Small intestine (tissue), 16 donors: ENCODE results near the gene MSH4. TPM values are rescaled to one million over a fixed set of nuclear protein-coding genes. Genes with fewer than 3 reads are reported as not detected.
"Not testable (repeated sequence)": the region's sequence is repeated elsewhere in the genome, so short reads cannot be mapped to it uniquely, and the experiment has no call there.

Experiments
- DNase-seq, 2 donors: peaks; one replicate each; pipeline versions ENCODE4 v3.0.0 to v3.0.0-alpha.2; 2013
- FAIRE-seq: peaks from 2 replicates; lab custom pipeline; 2012; peaks lifted over from hg19 to GRCh38; lab: Jason Lieb, UNC
- H3K27ac ChIP-seq, 3 donors: one replicate each; pipeline ENCODE4 v1.5.1; 2013; ENCODE audit warnings: low read length in 2 of 3, mild to moderate bottlenecking in 2 of 3, control low read depth in 1 of 3, inconsistent platforms in 1 of 3, low read depth in 1 of 3, moderate library complexity in 1 of 3
- H3K27me3 ChIP-seq, 3 donors: one replicate each; pipeline ENCODE4 v1.6.1; 2013; ENCODE audit warnings: low read length in 3 of 3, inconsistent platforms in 1 of 3; ENCODE audit not compliant: control insufficient read depth in 3 of 3, insufficient read depth in 3 of 3
- H3K36me3 ChIP-seq, 3 donors: one replicate each; pipeline ENCODE4 v1.6.1; 2013; ENCODE audit warnings: low read length in 3 of 3, inconsistent platforms in 1 of 3, low read depth in 1 of 3, mild to moderate bottlenecking in 1 of 3, moderate library complexity in 1 of 3; ENCODE audit not compliant: control insufficient read depth in 3 of 3, insufficient read depth in 2 of 3
- H3K4me1 ChIP-seq, 3 donors: one replicate each; pipeline ENCODE4 v1.6.1; 2013; ENCODE audit warnings: low read length in 2 of 3, inconsistent platforms in 1 of 3, low read depth in 1 of 3, mild to moderate bottlenecking in 1 of 3, moderate library complexity in 1 of 3; ENCODE audit not compliant: control insufficient read depth in 3 of 3, insufficient read depth in 2 of 3
- H3K4me3 ChIP-seq, 3 donors: one replicate each; pipeline ENCODE4 v1.5.1; 2013; ENCODE audit warnings: low read length in 3 of 3, control low read depth in 1 of 3, inconsistent platforms in 1 of 3, low read depth in 1 of 3, mild to moderate bottlenecking in 1 of 3, moderate library complexity in 1 of 3
- H3K9me3 ChIP-seq, 2 donors: one replicate each; pipeline ENCODE4 v1.6.1; 2013; ENCODE audit warnings: low read depth in 1 of 2, low read length in 1 of 2; ENCODE audit not compliant: control insufficient read depth in 2 of 2, insufficient read depth in 1 of 2
- WGBS, 3 donors: extraction: QIAGEN DNeasy Blood & Tissue Kit; methylation state at CpG; one replicate each; pipeline ENCODE4 v1.1.7; 2013; 5-methylcytosine and 5-hydroxymethylcytosine counted together
- long read RNA-seq, 10 donors: transcript quantifications; one replicate each; lab custom pipeline, GENCODE V29; 2026
- polyA plus RNA-seq, 4 donors: library from polyadenylated mRNA; stranded (reverse) in 3 of 4; unstranded in 1 of 4; fragments of 200-250 nt in 3 of 4; fragments of 120-200 nt in 1 of 4; gene quantifications; one replicate each; pipeline versions ENCODE4 v1.2.1 to v1.2.3, GENCODE V29; 2013
- donor health status: healthy with polysubstance abuse.
- donor health status: control.
- donor health status: control.
- donor health status: Bipolar disorder and iron deficiency.
- donor health status: healthy.

Gene MSH4
- under 1 TPM in 2 of 4 donors, not detected in 2; 0.04 to 0.21 TPM for polyA plus RNA-seq
- long read RNA-seq, donor 1: 0 reads
- long read RNA-seq, donor 2: 0 reads
- long read RNA-seq, donor 3: 0 reads
- long read RNA-seq, donor 4: 0 reads
- long read RNA-seq, donor 5: 0 reads
- long read RNA-seq, donor 6: 0 reads
- long read RNA-seq, donor 7: 0 reads
- long read RNA-seq, donor 8: 0 reads
- long read RNA-seq, donor 9: 0 reads
- long read RNA-seq, donor 10: 0 reads

GRCh38 chr1:75796376-75797272 is at the start of gene MSH4:
TSS of gene MSH4 (plus strand) at chr1:75796882. CDS start at chr1:75796986, 104 bp downstream.
- no peak within 1 kb of the TSS for H3K4me3 ChIP-seq
- H3K4me1 ChIP-seq: no peaks in the 10 kb centered on the region
- DNase-seq: no peak
- H3K27me3 ChIP-seq: no peaks in the 10 kb centered on the region
- H3K27ac ChIP-seq: no peak within 1 kb of the TSS
- H3K9me3 ChIP-seq: no peaks in the 10 kb centered on the region
- 82 to 86% (median 86%) methylated on average over 34 of the region's 34 CpGs for WGBS, 3 donors
- H3K36me3 ChIP-seq: peaks cover 7 to 29% (median 27%) of the 10 kb centered on the region in 3 donors
- FAIRE-seq: no peak

- not testable (repeated sequence) for H3K4me1 ChIP-seq, H3K4me3 ChIP-seq, H3K27ac ChIP-seq, DNase-seq, FAIRE-seq, H3K27me3 ChIP-seq
- H3K9me3 ChIP-seq: peaks cover 0 to 28% of the 10 kb centered on the region in 2 donors
- peaks cover 2 to 20% (median 3%) of the 10 kb centered on the region in 3 donors for H3K36me3 ChIP-seq
These were observed 39.5 kb upstream of the MSH4 start for GRCh38 chr1:75757210-75757609.

- H3K4me3 ChIP-seq, H3K4me1 ChIP-seq, DNase-seq, H3K27me3 ChIP-seq, H3K27ac ChIP-seq, FAIRE-seq: not testable (repeated sequence)
- WGBS, 3 donors: 88 to 98% (median 98%) methylated on average over 4 of the region's 4 CpGs
- peaks cover 2 to 20% (median 3%) of the 10 kb centered on the region in 3 donors for H3K36me3 ChIP-seq
- H3K9me3 ChIP-seq: peaks cover 0 to 28% of the 10 kb centered on the region in 2 donors
These were observed 38.1 kb upstream of the MSH4 start for GRCh38 chr1:75758543-75758942.

GRCh38 chr1:75764057-75764655 is 32.5 kb upstream of the MSH4 start:
- 61 to 74% (median 74%) methylated on average over 1 of the region's 1 CpG for WGBS, 3 donors

GRCh38 chr1:75765697-75766355 is 30.9 kb upstream of the MSH4 start:
- WGBS, 3 donors: 88 to 97% (median 97%) methylated on average over 1 of the region's 1 CpG
- peaks cover 0 to 2% (median 0%) of the 10 kb centered on the region in 3 donors for H3K36me3 ChIP-seq
- H3K4me3 ChIP-seq: no peak overlapping the region
- no peaks in the 10 kb centered on the region for H3K4me1 ChIP-seq
- DNase-seq (no peak), FAIRE-seq (no peak)
- H3K27me3 ChIP-seq: no peaks in the 10 kb centered on the region
- no peak overlapping the region for H3K27ac ChIP-seq
- H3K9me3 ChIP-seq: no peaks in the 10 kb centered on the region

More at GRCh38 chr1:75764057-75764655, 32.5 kb upstream of the MSH4 start:
- FAIRE-seq: no peak
- Histone ChIP-seq H3K36me3 (peaks cover 0 to 3% (median 0%) of the 10 kb centered on the region in 3 donors), H3K9me3 (no peaks in the 10 kb centered on the region), H3K4me3 (no peak overlapping the region), H3K27me3 (no peaks in the 10 kb centered on the region), H3K27ac (no peak overlapping the region), H3K4me1 (no peaks in the 10 kb centered on the region)
- DNase-seq: no peak

- no peak overlapping the region for H3K4me3 ChIP-seq
- H3K4me1 ChIP-seq: no peaks in the 10 kb centered on the region
- H3K27ac ChIP-seq: no peak overlapping the region
- no peak for FAIRE-seq
- H3K9me3 ChIP-seq: no peaks in the 10 kb centered on the region
- DNase-seq: no peak
- 92 to 97% (median 93%) methylated on average over 1 of the region's 1 CpG for WGBS, 3 donors
- H3K27me3 ChIP-seq: no peaks in the 10 kb centered on the region
- peaks cover 0 to 2% (median 0%) of the 10 kb centered on the region in 3 donors for H3K36me3 ChIP-seq
These were observed 28.7 kb upstream of the MSH4 start for GRCh38 chr1:75768016-75768415.

GRCh38 chr1:75770761-75771160 is 25.9 kb upstream of the MSH4 start:
- DNase-seq: no peak
- Histone ChIP-seq H3K4me1 (no peaks in the 10 kb centered on the region), H3K9me3 (no peaks in the 10 kb centered on the region), H3K4me3 (no peak overlapping the region), H3K27ac (no peak overlapping the region), H3K36me3 (no peaks in the 10 kb centered on the region), H3K27me3 (no peaks in the 10 kb centered on the region)
- WGBS, 3 donors: 56 to 72% (median 61%) methylated on average over 1 of the region's 1 CpG
- FAIRE-seq: no peak

- H3K27ac ChIP-seq: no peak overlapping the region
These were observed 24.7 kb upstream of the MSH4 start for GRCh38 chr1:75771978-75772377.

More at GRCh38 chr1:75771978-75772377, 24.7 kb upstream of the MSH4 start:
- DNase-seq (no peak), FAIRE-seq (no peak)
- Histone ChIP-seq H3K4me1 (no peaks in the 10 kb centered on the region), H3K27me3 (no peaks in the 10 kb centered on the region), H3K9me3 (peaks cover 0 to 5% of the 10 kb centered on the region in 2 donors), H3K36me3 (no peaks in the 10 kb centered on the region), H3K4me3 (no peak overlapping the region)
- WGBS, 3 donors: 83 to 86% (median 84%) methylated on average over 3 of the region's 3 CpGs
